Ishikawa (cell line): ENCODE data around the gene CLEC3B.

Experiments
- MAX ChIP-seq: IDR thresholded peaks from 2 replicates; pipeline ENCODE4 v1.6.1; 2012
- RAD21 ChIP-seq: IDR thresholded peaks from 2 replicates; pipeline ENCODE4 v1.6.1; 2012; ENCODE audit warnings: low read depth

GRCh38 chr3:45066109-45066801, 40.2 kb downstream of the CLEC3B start:
- no peak for TF ChIP-seq RAD21
- no peak for TF ChIP-seq MAX
